Stimulated activated naive CD8-positive, alpha-beta T cell treated with anti-CD3 and anti-CD28 coated beads, Interleukin-15, Interleukin-2, amounts not matched to agents 100 ng/mL and 50 ng/mL, for 24 hours (primary cell): ENCODE data around the gene STX8.
"Not testable (repeated sequence)": the region's sequence is repeated elsewhere in the genome, so short reads cannot be mapped to it uniquely, and the experiment has no call there.

Source experiments
- H3K27ac Mint-ChIP-seq: one replicate; pipeline ENCODE4 v1.8.0; 2021; ENCODE audit warnings: mild to moderate bottlenecking, mixed read lengths
- H3K27me3 Mint-ChIP-seq: one replicate; pipeline ENCODE4 v1.8.0; 2021; ENCODE audit warnings: mixed read lengths
- H3K36me3 Mint-ChIP-seq: one replicate; pipeline ENCODE4 v1.8.0; 2021; ENCODE audit warnings: low read depth, mixed read lengths
- H3K4me1 Mint-ChIP-seq: one replicate; pipeline ENCODE4 v1.8.0; 2021; ENCODE audit warnings: low read depth, mixed read lengths
- H3K4me3 Mint-ChIP-seq: one replicate; pipeline ENCODE4 v1.8.0; 2021; ENCODE audit warnings: mild to moderate bottlenecking, mixed read lengths
- H3K9me3 Mint-ChIP-seq: one replicate; pipeline ENCODE4 v1.8.0; 2021; ENCODE audit warnings: mixed read lengths

The STX8 gene

GRCh38 chr17:9451934-9452333 lies 123.7 kb downstream of the STX8 start:
- Mint-ChIP-seq H3K4me1 (no peaks in the 10 kb centered on the region), H3K27ac (no peak overlapping the region), H3K36me3 (peaks cover 14% of the 10 kb centered on the region), H3K9me3 (no peaks in the 10 kb centered on the region), H3K4me3 (no peak overlapping the region), H3K27me3 (no peaks in the 10 kb centered on the region)

DNA sequence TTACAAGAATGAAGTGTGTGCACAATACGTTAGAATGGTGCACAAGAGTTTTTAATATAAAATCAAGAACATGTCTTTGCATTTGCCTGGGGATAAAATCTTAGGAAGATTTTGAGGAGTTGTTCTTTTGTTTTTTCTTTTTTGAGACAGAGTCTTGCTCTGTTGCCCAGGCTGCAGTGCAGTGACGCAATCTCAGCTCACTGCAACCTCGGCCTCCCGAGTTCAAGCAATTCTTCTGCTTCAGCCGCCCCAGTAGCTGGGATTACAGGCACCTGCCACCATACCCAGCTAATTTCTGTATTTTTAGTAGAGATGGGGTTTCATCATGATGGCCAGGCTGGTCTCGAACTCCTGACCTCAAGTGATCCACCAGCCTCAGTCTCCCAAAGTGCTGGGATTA lies 128.3 kb downstream of the STX8 start:
- not testable (repeated sequence) for H3K9me3 Mint-ChIP-seq, H3K27ac Mint-ChIP-seq, H3K36me3 Mint-ChIP-seq, H3K4me3 Mint-ChIP-seq, H3K4me1 Mint-ChIP-seq, H3K27me3 Mint-ChIP-seq

GRCh38 chr17:9446528-9446927 lies 129.1 kb downstream of the STX8 start:
- no peak overlapping the region for H3K27ac Mint-ChIP-seq
- no peaks in the 10 kb centered on the region for H3K27me3 Mint-ChIP-seq
- H3K4me3 Mint-ChIP-seq, result no peak overlapping the region
- peaks cover 11% of the 10 kb centered on the region for H3K36me3 Mint-ChIP-seq
- H3K9me3 Mint-ChIP-seq, result no peaks in the 10 kb centered on the region
- no peaks in the 10 kb centered on the region for H3K4me1 Mint-ChIP-seq

- Mint-ChIP-seq H3K9me3 (no peaks in the 10 kb centered on the region), H3K27me3 (no peaks in the 10 kb centered on the region), H3K27ac (no peak overlapping the region), H3K4me1 (no peaks in the 10 kb centered on the region), H3K4me3 (no peak overlapping the region), H3K36me3 (peaks cover 12% of the 10 kb centered on the region)
These were observed 130.2 kb downstream of the STX8 start for GRCh38 chr17:9445424-9445823.

GRCh38 chr17:9444687-9445086 lies 130.9 kb downstream of the STX8 start:
- no peak overlapping the region for H3K27ac Mint-ChIP-seq
- peaks cover 19% of the 10 kb centered on the region for H3K36me3 Mint-ChIP-seq
- H3K9me3 Mint-ChIP-seq, result no peaks in the 10 kb centered on the region
- H3K4me1 Mint-ChIP-seq, result no peaks in the 10 kb centered on the region
- no peak overlapping the region for H3K4me3 Mint-ChIP-seq
- no peaks in the 10 kb centered on the region for H3K27me3 Mint-ChIP-seq

DNA sequence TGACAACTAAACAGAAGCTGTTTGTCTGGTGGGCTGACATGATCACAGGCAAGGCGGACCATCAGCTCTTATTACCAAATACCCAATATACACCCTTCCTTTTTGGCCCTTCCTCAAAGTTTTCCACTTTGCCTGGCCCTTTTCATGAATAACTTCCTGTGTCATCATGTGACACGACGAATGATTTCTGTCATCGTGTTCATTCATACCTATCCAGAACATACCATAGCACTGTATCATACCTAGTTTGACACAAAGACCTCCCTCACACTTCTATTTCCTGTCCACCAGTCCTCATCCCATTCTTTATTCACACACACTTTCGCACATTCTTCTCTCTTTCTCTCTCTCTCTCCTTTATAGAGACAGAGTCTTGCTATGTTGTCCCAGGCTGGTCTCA lies 131.8 kb downstream of the STX8 start:
- Mint-ChIP-seq H3K27me3 (no peaks in the 10 kb centered on the region), H3K4me3 (no peak overlapping the region), H3K4me1 (no peaks in the 10 kb centered on the region), H3K9me3 (no peaks in the 10 kb centered on the region), H3K27ac (no peak overlapping the region), H3K36me3 (peaks cover 20% of the 10 kb centered on the region)

- no peak overlapping the region for H3K27ac Mint-ChIP-seq
- no peaks in the 10 kb centered on the region for H3K27me3 Mint-ChIP-seq
- no peak overlapping the region for H3K4me3 Mint-ChIP-seq
- H3K4me1 Mint-ChIP-seq, result no peaks in the 10 kb centered on the region
- H3K9me3 Mint-ChIP-seq, result no peaks in the 10 kb centered on the region
- peaks cover 26% of the 10 kb centered on the region for H3K36me3 Mint-ChIP-seq
These were observed 135.8 kb downstream of the STX8 start for GRCh38 chr17:9439851-9440250.

- no peaks in the 10 kb centered on the region for H3K27me3 Mint-ChIP-seq
- H3K4me1 Mint-ChIP-seq, result peaks cover 18% of the 10 kb centered on the region
- H3K4me3 Mint-ChIP-seq, result no peak overlapping the region
- H3K27ac Mint-ChIP-seq, result no peak overlapping the region
- no peaks in the 10 kb centered on the region for H3K9me3 Mint-ChIP-seq
- peaks cover 28% of the 10 kb centered on the region for H3K36me3 Mint-ChIP-seq
These were observed 139.0 kb downstream of the STX8 start for GRCh38 chr17:9436630-9437029.

DNA sequence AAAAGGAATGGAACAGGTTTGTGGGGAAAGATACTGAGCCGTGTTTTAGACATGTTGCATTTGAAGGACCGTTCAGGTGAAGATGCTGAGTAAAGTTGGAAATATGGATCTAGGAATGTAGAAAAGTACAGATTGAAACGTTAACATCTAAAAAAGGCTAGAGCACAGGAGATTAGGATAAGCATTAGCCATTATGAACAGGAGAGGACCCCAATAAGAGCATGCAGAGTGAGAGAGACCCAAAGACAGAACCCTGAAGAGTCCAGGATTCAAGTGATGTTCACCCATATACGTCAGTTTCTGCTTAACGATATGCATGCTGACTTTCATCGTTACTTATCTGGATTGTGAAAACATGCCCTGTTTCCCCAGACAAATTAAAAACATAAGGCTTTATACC lies 140.5 kb downstream of the STX8 start:
- no peak overlapping the region for H3K27ac Mint-ChIP-seq
- H3K4me1 Mint-ChIP-seq, result peaks cover 18% of the 10 kb centered on the region
- H3K4me3 Mint-ChIP-seq, result no peak overlapping the region
- no peaks in the 10 kb centered on the region for H3K27me3 Mint-ChIP-seq
- peaks cover 19% of the 10 kb centered on the region for H3K36me3 Mint-ChIP-seq
- no peaks in the 10 kb centered on the region for H3K9me3 Mint-ChIP-seq

DNA sequence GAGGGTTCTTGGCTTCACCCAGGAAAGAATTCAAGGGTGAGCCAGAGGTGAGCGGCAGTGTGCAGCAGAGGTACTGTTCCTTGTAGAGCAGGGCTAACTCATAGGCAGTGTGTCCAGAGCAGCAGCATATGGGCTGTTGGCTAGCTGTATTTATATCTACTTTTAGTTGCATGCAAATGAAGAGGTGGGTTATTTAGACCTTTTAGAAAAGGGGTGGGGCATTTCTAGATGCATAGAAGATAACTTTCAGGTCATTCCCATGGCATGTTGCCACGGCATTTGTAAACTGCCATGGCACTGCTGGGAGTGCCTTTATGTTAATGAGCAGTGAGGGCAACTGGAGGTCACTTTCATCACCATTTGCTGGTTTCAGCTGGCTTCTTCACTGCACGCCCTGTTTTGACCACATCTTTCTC lies 141.0 kb downstream of the STX8 start:
- Mint-ChIP-seq H3K4me1 (peaks cover 18% of the 10 kb centered on the region), H3K36me3 (peaks cover 14% of the 10 kb centered on the region), H3K27ac (no peak overlapping the region), H3K27me3 (no peaks in the 10 kb centered on the region), H3K9me3 (no peaks in the 10 kb centered on the region), H3K4me3 (no peak overlapping the region)

DNA sequence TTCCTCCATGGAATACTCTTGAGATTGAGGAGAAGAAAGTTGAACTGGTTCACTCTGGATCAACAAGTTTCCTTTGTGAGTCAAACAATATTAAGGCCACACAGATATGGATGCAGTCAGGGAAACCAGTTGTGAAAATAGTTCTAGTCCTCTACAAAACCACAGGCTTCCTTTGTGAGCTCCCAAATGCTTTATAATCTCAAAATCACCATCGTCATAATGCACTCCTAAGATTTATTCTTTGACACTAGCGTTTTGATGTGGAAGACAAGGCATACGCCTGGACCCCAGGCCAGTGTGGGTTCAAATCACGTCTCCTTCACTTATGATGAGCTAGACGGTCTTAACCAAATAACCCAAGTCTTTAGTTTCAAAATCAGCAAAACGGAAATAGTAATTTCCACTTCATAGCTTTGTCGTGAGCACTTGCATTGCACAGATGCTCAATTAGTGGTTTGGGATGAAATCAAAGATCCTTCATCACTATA lies 142.6 kb downstream of the STX8 start:
- H3K4me3 Mint-ChIP-seq, result no peak overlapping the region
- peaks cover 18% of the 10 kb centered on the region for H3K4me1 Mint-ChIP-seq
- no peaks in the 10 kb centered on the region for H3K27me3 Mint-ChIP-seq
- peaks cover 14% of the 10 kb centered on the region for H3K36me3 Mint-ChIP-seq
- no peak overlapping the region for H3K27ac Mint-ChIP-seq
- H3K9me3 Mint-ChIP-seq, result no peaks in the 10 kb centered on the region

DNA sequence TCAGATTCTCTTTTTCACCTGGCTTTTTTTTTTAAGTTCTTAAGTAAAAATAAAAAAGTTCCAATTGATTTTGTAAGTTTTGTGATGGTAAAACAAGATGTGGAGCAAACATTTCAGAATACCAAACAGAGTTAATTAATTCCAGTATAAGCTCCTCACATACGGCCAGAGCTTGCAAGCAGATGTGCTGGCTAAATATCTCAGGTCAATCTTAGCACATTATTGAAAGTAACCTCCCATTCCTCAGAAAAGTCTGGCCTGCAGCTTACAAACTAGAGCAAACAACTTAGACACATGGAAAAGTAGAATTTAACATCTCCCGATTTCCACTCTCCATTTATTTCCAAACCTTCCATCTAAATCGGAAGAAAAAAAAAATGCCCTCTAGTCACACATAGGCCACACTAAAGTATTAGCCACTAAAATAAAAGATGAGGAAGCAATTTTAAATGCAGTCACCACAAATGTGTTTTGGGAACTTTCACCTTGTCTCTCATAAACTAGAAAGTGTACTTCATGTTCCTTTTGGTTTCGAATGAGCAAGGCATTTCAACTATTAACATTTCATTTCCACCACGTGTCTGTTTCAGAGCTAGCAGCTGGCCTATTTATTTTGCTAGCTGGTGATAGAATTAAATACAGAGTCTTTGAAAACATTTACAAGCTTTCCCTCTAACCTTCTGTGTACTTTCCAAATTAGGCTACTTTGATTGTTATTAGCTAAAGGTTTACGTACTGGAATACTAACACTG lies 143.3 kb downstream of the STX8 start:
- H3K9me3 Mint-ChIP-seq, result no peaks in the 10 kb centered on the region
- H3K36me3 Mint-ChIP-seq, result peaks cover 14% of the 10 kb centered on the region
- no peak overlapping the region for H3K27ac Mint-ChIP-seq
- H3K27me3 Mint-ChIP-seq, result no peaks in the 10 kb centered on the region
- H3K4me1 Mint-ChIP-seq, result peaks cover 18% of the 10 kb centered on the region
- H3K4me3 Mint-ChIP-seq, result no peak overlapping the region

DNA sequence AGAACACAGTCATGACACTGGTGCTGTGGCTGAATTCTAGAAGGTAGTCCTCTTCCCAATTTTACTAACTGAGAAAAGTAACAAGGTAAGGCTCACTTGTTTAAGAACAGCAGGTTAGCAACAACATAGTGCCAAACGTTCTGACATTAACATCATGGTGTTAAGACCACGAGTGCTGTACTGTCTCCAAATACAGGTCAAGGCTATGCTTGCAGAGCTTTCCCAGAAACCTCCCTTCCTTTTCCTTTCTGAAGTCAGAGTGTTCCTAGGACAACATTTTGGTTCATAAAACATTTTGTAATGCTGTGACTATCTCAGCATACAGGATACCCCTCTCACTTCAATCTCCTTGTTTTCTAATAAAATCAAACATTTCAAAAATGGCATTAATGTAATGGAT lies 144.0 kb downstream of the STX8 start:
- Mint-ChIP-seq H3K36me3 (peaks cover 14% of the 10 kb centered on the region), H3K4me3 (no peak overlapping the region), H3K27ac (no peak overlapping the region), H3K27me3 (no peaks in the 10 kb centered on the region), H3K4me1 (peaks cover 18% of the 10 kb centered on the region), H3K9me3 (no peaks in the 10 kb centered on the region)

- Mint-ChIP-seq H3K36me3 (peaks cover 5% of the 10 kb centered on the region), H3K27me3 (no peaks in the 10 kb centered on the region), H3K9me3 (peaks cover 1% of the 10 kb centered on the region), H3K4me3 (no peak overlapping the region), H3K4me1 (peaks cover 6% of the 10 kb centered on the region), H3K27ac (no peak overlapping the region)
These were observed 147.9 kb downstream of the STX8 start for GRCh38 chr17:9427465-9428315.

DNA sequence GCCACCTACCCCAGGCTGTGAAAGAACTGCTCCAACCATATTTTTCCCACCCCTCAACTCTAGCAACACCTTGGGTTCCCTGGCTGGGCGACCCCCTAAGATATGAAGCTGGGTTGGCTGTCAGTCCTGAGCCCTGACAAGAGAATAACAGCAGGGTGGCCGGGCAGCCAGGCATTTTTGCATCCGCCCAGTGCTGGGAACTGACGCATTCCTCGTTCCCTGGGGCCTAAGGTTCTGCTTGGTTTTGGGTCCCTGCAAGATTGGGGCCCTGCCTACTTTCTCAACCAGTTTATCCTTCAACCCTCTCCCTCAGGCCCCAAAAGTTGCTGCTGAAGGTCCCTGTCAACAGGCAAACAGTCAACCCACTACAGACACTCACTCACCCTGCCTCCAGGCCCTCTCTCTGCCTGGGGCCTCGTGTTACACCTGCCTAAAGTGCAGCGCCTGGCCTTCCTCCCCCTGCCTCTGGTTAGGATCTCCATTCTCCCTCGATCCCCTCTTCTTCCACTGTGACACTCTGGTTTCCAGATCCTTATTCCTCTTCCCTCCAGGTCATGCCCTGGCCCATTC lies 151.5 kb downstream of the STX8 start:
- Mint-ChIP-seq H3K36me3 (peaks cover 21% of the 10 kb centered on the region), H3K4me1 (no peaks in the 10 kb centered on the region), H3K9me3 (peaks cover 10% of the 10 kb centered on the region), H3K27me3 (no peaks in the 10 kb centered on the region), H3K4me3 (no peak overlapping the region), H3K27ac (no peak overlapping the region)
